ENCODE results near the gene PTPRJ. TPM values are rescaled to one million over a fixed set of nuclear protein-coding genes. Genes with fewer than 3 reads are reported as not detected.
A peak's percentile ranks its signal among the peaks of the same experiment; 100 is the strongest.

PTPRJ gene
- total RNA-seq, 2 donors from 2014 or later, result 26.5 to 37.4 TPM

- Mint-ChIP-seq H3K9me3 (peaks cover 13% of the 10 kb centered on the region), H3K4me1 (peaks cover 2% of the 10 kb centered on the region), H3K36me3 (ENCODE audit: low read depth) (peaks cover 30% of the 10 kb centered on the region), H3K27ac (no peak overlapping the region), H3K27me3 (ENCODE audit: insufficient read depth) (no peaks in the 10 kb centered on the region), H3K4me3 (no peak overlapping the region)
- Histone ChIP-seq H3K27me3 (ENCODE audit: control insufficient read depth, insufficient read depth, low read length, poor library complexity, severe bottlenecking) (no peaks in the 10 kb centered on the region), H3K4me1 (ENCODE audit: control insufficient read depth, insufficient read depth, low read length) (no peaks in the 10 kb centered on the region), H3K36me3 (ENCODE audit: control insufficient read depth, insufficient read depth, low read length) (peaks cover 27% of the 10 kb centered on the region), H3K27ac (ENCODE audit: low read depth, low read length) (no peak overlapping the region), H3K9ac (ENCODE audit: extremely low read depth, low read length, poor library complexity, severe bottlenecking) (no peak overlapping the region), H3K4me3 (ENCODE audit: low read length) (peak overlapping the region; percentile 7), H3K9me3 (ENCODE audit: control insufficient read depth, low read length) (peaks cover 33% of the 10 kb centered on the region)
- WGBS, 2 experiments (ENCODE audit: insufficient coverage in 1 of 2, insufficient read length in 1 of 2), result 88 to 94% methylated on average over 1 of the region's 1 CpG
- no peak for TF ChIP-seq CTCF (conservative IDR thresholded peaks at IDR 0.05)
- DNase-seq, result no peak
Measured at GRCh38 chr11:48114740-48115139, 134.4 kb downstream of the PTPRJ start.

GRCh38 chr11:48116437-48117228, 136.3 kb downstream of the PTPRJ start:
- Mint-ChIP-seq H3K4me1 (no peaks in the 10 kb centered on the region), H3K36me3 (ENCODE audit: low read depth) (peaks cover 32% of the 10 kb centered on the region), H3K27me3 (ENCODE audit: insufficient read depth) (no peaks in the 10 kb centered on the region), H3K27ac (no peak overlapping the region), H3K4me3 (no peak overlapping the region), H3K9me3 (peaks cover 13% of the 10 kb centered on the region)
- Histone ChIP-seq H3K4me1 (ENCODE audit: control insufficient read depth, insufficient read depth, low read length) (no peaks in the 10 kb centered on the region), H3K9ac (ENCODE audit: extremely low read depth, low read length, poor library complexity, severe bottlenecking) (no peak overlapping the region), H3K27me3 (ENCODE audit: control insufficient read depth, insufficient read depth, low read length, poor library complexity, severe bottlenecking) (no peaks in the 10 kb centered on the region), H3K4me3 (ENCODE audit: low read length) (no peak overlapping the region), H3K27ac (ENCODE audit: low read depth, low read length) (no peak overlapping the region), H3K9me3 (ENCODE audit: control insufficient read depth, low read length) (peaks cover 33% of the 10 kb centered on the region), H3K36me3 (ENCODE audit: control insufficient read depth, insufficient read depth, low read length) (peaks cover 27% of the 10 kb centered on the region)
- peak; percentile 66 for DNase-seq
- peak; percentile 78 for TF ChIP-seq CTCF (conservative IDR thresholded peaks at IDR 0.05)

DNA sequence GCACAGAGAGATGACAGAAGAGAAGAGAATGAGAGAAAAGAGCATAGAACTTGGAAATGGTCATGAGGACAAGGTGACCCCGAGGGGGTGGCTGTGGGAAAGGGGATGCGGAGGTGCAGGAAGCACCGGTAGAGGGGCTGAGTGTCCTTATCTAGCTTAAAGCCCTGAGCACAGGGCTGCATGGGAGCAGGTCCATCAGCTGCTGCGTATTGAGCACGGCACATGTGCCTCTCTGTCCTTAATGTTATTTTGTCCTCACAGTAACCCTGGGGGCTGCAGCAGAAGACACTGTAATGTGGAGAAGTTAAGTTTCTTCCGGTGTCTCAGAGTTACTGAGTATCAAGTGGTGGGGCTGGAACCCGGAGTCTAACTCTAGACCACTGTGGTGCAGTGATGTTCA, 141.9 kb downstream of the PTPRJ start:
- Histone ChIP-seq H3K4me1 (ENCODE audit: control insufficient read depth, insufficient read depth, low read length) (no peaks in the 10 kb centered on the region), H3K4me3 (ENCODE audit: low read length) (no peak overlapping the region), H3K9me3 (ENCODE audit: control insufficient read depth, low read length) (no peaks in the 10 kb centered on the region), H3K27me3 (ENCODE audit: control insufficient read depth, insufficient read depth, low read length, poor library complexity, severe bottlenecking) (no peaks in the 10 kb centered on the region), H3K36me3 (ENCODE audit: control insufficient read depth, insufficient read depth, low read length) (peaks cover 27% of the 10 kb centered on the region), H3K27ac (ENCODE audit: low read depth, low read length) (no peak overlapping the region), H3K9ac (ENCODE audit: extremely low read depth, low read length, poor library complexity, severe bottlenecking) (no peak overlapping the region)
- no peak overlapping the region for H3K4me3 Mint-ChIP-seq
- WGBS, 2 experiments (ENCODE audit: insufficient coverage in 1 of 2, insufficient read length in 1 of 2), result 94 to 97% methylated on average over 6 to 7 of the region's 7 CpGs
- peak; percentile 29 for DNase-seq
- H3K9me3 Mint-ChIP-seq, result no peaks in the 10 kb centered on the region
- TF ChIP-seq CTCF (conservative IDR thresholded peaks at IDR 0.05), result no peak
- H3K27me3 Mint-ChIP-seq (ENCODE audit: insufficient read depth), result no peaks in the 10 kb centered on the region
- no peak overlapping the region for H3K27ac Mint-ChIP-seq
- H3K36me3 Mint-ChIP-seq (ENCODE audit: low read depth), result peaks cover 45% of the 10 kb centered on the region
- H3K4me1 Mint-ChIP-seq, result peaks cover 22% of the 10 kb centered on the region

Data from endodermal cell (in vitro differentiated cells).